ENCODE measurements around the gene GPR17.

DNA sequence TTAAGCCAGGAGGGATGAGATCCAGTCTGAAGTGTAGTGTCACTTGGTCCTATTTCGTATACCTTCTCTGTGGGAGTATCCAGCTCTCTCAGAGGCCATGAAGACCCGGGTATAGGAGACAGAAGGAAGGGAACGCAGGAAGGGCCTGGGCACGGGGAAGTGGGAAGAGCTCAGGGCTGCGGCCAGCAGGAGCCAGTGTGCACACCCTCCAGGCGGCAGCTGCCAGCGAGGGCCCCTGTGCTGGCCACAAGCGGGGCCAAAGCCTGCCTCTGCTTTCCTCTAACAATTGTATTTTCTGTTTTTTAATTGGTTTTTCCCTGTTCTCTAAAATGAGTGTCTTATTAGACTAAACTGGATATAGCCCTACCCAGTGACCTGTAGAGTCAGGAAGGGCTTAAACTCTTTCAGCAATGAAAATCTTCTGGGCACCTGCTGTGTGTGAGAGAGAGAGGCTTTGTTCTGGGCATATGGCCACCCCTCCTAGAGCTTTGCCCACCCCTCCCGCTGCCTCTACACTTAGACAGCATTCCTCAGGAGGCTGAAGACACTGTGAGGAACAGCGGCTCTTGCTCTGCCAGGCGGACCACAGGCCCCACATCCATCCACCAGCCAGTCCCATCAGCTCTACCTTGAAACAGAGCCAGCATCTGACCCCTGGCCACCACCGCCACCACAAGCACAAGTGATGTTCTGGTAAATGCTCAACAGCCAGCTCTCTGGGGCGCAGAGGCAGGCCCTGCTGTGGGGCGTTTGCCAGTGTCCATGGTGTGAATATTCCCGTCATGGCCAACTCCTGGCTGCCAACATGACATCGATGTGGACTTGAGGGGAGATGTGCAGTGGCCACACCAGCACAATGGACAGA, 9.5 kb downstream of the GPR17 start:
- TF ChIP-seq, protein P1, sequence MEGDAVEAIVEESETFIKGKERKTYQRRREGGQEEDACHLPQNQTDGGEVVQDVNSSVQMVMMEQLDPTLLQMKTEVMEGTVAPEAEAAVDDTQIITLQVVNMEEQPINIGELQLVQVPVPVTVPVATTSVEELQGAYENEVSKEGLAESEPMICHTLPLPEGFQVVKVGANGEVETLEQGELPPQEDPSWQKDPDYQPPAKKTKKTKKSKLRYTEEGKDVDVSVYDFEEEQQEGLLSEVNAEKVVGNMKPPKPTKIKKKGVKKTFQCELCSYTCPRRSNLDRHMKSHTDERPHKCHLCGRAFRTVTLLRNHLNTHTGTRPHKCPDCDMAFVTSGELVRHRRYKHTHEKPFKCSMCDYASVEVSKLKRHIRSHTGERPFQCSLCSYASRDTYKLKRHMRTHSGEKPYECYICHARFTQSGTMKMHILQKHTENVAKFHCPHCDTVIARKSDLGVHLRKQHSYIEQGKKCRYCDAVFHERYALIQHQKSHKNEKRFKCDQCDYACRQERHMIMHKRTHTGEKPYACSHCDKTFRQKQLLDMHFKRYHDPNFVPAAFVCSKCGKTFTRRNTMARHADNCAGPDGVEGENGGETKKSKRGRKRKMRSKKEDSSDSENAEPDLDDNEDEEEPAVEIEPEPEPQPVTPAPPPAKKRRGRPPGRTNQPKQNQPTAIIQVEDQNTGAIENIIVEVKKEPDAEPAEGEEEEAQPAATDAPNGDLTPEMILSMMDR (conservative IDR thresholded peaks at IDR 0.05 in 1 of 2, IDR thresholded peaks at IDR 0.05 in 1 of 2; ENCODE audit: extremely low read depth in 1 of 2, insufficient read depth in 1 of 2, low read depth in 1 of 2, low read length in 2 of 2): no peak
- no peak for TF ChIP-seq EZH2 (IDR thresholded peaks at IDR 0.05; ENCODE audit: borderline replicate concordance, low read length)
